DOHH2 (cell line): ENCODE measurements around the gene FANCD2OS.

Source experiments
- H3F3A ChIP-seq: fragments of 200-600 bp; sonication (generic), shearing (Covaris generic); 2 replicates; pipeline ENCODE4 v1.6.0; 2016; ENCODE audit warnings: antibody characterized with exemption, mild to moderate bottlenecking; ENCODE audit not compliant: control insufficient read depth, insufficient read depth
- H3K27ac ChIP-seq: fragments of 200-600 bp; sonication (generic); 2 replicates; pipeline ENCODE4 v1.5.1; 2014; ENCODE audit warnings: low read depth, mild to moderate bottlenecking, low read length, moderate library complexity
- H3K27me3 ChIP-seq: fragments of 200-600 bp; sonication (generic); 2 replicates; pipeline ENCODE4 v1.6.1; 2014; ENCODE audit warnings: mild to moderate bottlenecking, low read length, mixed read lengths; ENCODE audit not compliant: control insufficient read depth
- H3K36me3 ChIP-seq: fragments of 200-600 bp; sonication (generic); 2 replicates; pipeline ENCODE4 v1.6.1; 2014; ENCODE audit warnings: mild to moderate bottlenecking, low read length, moderate library complexity, mixed read lengths; ENCODE audit not compliant: control insufficient read depth
- H3K4me1 ChIP-seq: fragments of 200-600 bp; sonication (generic); 2 replicates; pipeline ENCODE4 v1.6.1; 2014; ENCODE audit warnings: mild to moderate bottlenecking, low read length, mixed read lengths; ENCODE audit not compliant: control insufficient read depth
- H3K4me2 ChIP-seq: fragments of 200-600 bp; sonication (generic); 2 replicates; pipeline ENCODE4 v1.6.0; 2014; ENCODE audit warnings: mild to moderate bottlenecking, low read length, moderate library complexity
- H3K4me3 ChIP-seq: fragments of 200-600 bp; sonication (generic); 2 replicates; pipeline ENCODE4 v1.5.1; 2014; ENCODE audit warnings: mild to moderate bottlenecking, low read length, mixed read lengths
- H3K79me2 ChIP-seq: fragments of 200-600 bp; sonication (generic); 2 replicates; pipeline ENCODE4 v1.6.1; 2014; ENCODE audit warnings: mild to moderate bottlenecking, low read length, mixed read lengths; ENCODE audit not compliant: control insufficient read depth
- H3K9me2 ChIP-seq: fragments of 200-600 bp; sonication (generic); replicated peaks from 2 replicates; pipeline ENCODE4 v1.6.1; 2014; ENCODE audit warnings: mild to moderate bottlenecking, low read length, mixed read lengths; ENCODE audit not compliant: control insufficient read depth
- H3K9me3 ChIP-seq: fragments of 200-600 bp; sonication (generic); 2 replicates; pipeline ENCODE4 v1.6.1; 2014; ENCODE audit warnings: antibody characterized with exemption, low read length, mixed read lengths; ENCODE audit not compliant: control insufficient read depth, insufficient read depth
- H4K20me1 ChIP-seq: fragments of 200-600 bp; sonication (generic); 2 replicates; pipeline ENCODE4 v1.6.0; 2014; ENCODE audit warnings: low read depth, mild to moderate bottlenecking, antibody characterized with exemption, low read length, moderate library complexity; ENCODE audit not compliant: control insufficient read depth, insufficient read depth
- CTCF ChIP-seq: fragments of 200-600 bp; sonication (generic); IDR thresholded peaks from one replicate; pipeline ENCODE4 v1.5.1; 2014; ENCODE audit warnings: antibody characterized with exemption, mild to moderate bottlenecking, low read depth, low read length; ENCODE audit not compliant: poor library complexity, severe bottlenecking
- EZH2phosphoT487 ChIP-seq: fragments of 200-600 bp; sonication (generic); IDR thresholded peaks from 2 replicates; pipeline ENCODE4 v1.6.1; 2017; ENCODE audit warnings: borderline replicate concordance, mild to moderate bottlenecking, antibody characterized with exemption, low read length, moderate library complexity, mixed read lengths

Gene FANCD2OS

GRCh38 chr3:10155123-10155472, 47.0 kb upstream of the FANCD2OS start:
- H3K4me2 ChIP-seq = no peak overlapping the region
- TF ChIP-seq EZH2phosphoT487 = no peak
- no peak for TF ChIP-seq CTCF
- no peak overlapping the region for H3K27ac ChIP-seq

GRCh38 chr3:10154335-10155122, 46.5 kb upstream of the FANCD2OS start:
- no peak for TF ChIP-seq EZH2phosphoT487
- TF ChIP-seq CTCF = no peak

More at GRCh38 chr3:10155123-10155472, 47.0 kb upstream of the FANCD2OS start:
- no peaks in the 10 kb centered on the region for H3K27me3 ChIP-seq
- H3K9me3 ChIP-seq = no peaks in the 10 kb centered on the region
- peaks cover 5% of the 10 kb centered on the region for H3K79me2 ChIP-seq
- H3K9me2 ChIP-seq = no peaks in the 10 kb centered on the region
- no peaks in the 10 kb centered on the region for H3K4me1 ChIP-seq
- no peaks in the 10 kb centered on the region for H4K20me1 ChIP-seq
- peaks cover 36% of the 10 kb centered on the region for H3K36me3 ChIP-seq
- peaks cover 28% of the 10 kb centered on the region for H3F3A ChIP-seq
- H3K4me3 ChIP-seq = no peak overlapping the region

DNA sequence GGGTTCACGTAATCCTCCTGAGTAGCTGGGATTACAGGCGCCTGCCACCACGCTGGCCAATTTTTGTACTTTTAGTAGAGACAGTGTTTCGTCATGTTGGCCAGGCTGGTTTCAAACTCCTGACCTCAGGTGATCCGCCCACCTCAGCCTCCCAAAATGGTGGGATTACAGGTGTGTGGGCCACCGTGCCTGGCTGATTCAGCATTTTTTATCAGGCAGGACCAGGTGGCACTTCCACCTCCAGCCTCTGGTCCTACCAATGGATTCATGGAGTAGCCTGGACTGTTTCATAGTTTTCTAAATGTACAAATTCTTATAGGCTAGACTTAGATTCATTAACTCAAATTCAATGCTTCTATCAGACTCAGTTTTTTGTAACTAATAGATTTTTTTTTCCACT, 42.9 kb upstream of the FANCD2OS start:
- Histone ChIP-seq H3K36me3 (peaks cover 70% of the 10 kb centered on the region), H3K27me3 (no peaks in the 10 kb centered on the region), H3K4me3 (no peak overlapping the region), H3F3A (peaks cover 27% of the 10 kb centered on the region), H4K20me1 (peaks cover 10% of the 10 kb centered on the region), H3K9me2 (no peaks in the 10 kb centered on the region), H3K4me1 (peaks cover 8% of the 10 kb centered on the region), H3K79me2 (peaks cover 44% of the 10 kb centered on the region), H3K4me2 (no peak overlapping the region), H3K27ac (no peak overlapping the region), H3K9me3 (no peaks in the 10 kb centered on the region)
- TF ChIP-seq EZH2phosphoT487 = no peak
- TF ChIP-seq CTCF = no peak

More at GRCh38 chr3:10154335-10155122, 46.5 kb upstream of the FANCD2OS start:
- no peak overlapping the region for H3K4me2 ChIP-seq
- peaks cover 31% of the 10 kb centered on the region for H3F3A ChIP-seq
- no peak overlapping the region for H3K27ac ChIP-seq
- H3K79me2 ChIP-seq = peaks cover 10% of the 10 kb centered on the region
- H3K9me3 ChIP-seq = no peaks in the 10 kb centered on the region
- no peaks in the 10 kb centered on the region for H3K4me1 ChIP-seq
- no peaks in the 10 kb centered on the region for H3K27me3 ChIP-seq
- H3K36me3 ChIP-seq = peaks cover 42% of the 10 kb centered on the region
- no peaks in the 10 kb centered on the region for H3K9me2 ChIP-seq
- no peak overlapping the region for H3K4me3 ChIP-seq
- H4K20me1 ChIP-seq = peaks cover 3% of the 10 kb centered on the region; the same call in 1 of the 2 replicates
